Raji (cell line): Measurements from ENCODE around the gene CANT1.

Source experiments
- POLR2A ChIP-seq: IDR thresholded peaks from 2 replicates; pipeline ENCODE4 v1.6.1; 2011; ENCODE audit warnings: low read depth, low read length, control low read depth; ENCODE audit not compliant: insufficient read depth

CANT1 gene

DNA sequence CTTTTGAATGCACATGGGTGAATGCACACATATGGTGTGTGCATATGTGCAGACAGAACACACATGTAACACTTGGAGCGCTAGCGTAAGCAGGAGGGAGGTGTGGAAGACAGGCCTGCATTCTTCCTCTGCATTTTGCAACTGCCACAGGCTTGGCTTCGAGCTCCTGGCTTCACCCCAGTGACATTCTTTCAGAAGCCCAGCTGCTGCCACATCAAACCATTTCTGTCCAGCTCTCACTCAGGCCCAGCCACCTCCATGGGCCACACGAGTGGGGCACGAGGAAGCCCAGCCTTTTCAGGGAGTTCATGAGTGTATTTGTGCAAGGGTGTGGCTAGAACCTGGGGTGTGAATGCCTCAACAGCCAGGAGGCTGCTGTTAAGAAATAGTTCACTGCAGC lies 48.6 kb downstream of the CANT1 start:
- TF ChIP-seq POLR2A: no peak

DNA sequence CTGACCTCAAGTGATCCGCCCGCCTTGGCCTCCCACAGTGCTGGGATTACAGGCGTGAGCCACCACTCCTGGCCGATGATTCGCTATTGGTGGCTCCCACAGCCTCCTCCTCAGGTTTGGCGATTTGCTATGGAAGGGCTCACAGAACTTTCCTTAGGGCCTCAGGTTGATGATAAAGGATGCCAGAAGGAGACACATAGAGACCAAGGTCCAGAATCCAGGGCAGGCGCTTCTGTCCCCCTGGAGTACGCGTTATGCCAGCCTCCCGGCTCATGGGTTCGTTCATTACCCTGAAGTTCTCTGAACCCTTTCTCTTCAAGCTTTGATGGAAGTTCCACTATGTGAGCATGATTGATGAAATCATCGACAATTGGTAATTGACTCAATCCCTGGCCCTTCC lies 49.8 kb downstream of the CANT1 start:
- TF ChIP-seq POLR2A: no peak

DNA sequence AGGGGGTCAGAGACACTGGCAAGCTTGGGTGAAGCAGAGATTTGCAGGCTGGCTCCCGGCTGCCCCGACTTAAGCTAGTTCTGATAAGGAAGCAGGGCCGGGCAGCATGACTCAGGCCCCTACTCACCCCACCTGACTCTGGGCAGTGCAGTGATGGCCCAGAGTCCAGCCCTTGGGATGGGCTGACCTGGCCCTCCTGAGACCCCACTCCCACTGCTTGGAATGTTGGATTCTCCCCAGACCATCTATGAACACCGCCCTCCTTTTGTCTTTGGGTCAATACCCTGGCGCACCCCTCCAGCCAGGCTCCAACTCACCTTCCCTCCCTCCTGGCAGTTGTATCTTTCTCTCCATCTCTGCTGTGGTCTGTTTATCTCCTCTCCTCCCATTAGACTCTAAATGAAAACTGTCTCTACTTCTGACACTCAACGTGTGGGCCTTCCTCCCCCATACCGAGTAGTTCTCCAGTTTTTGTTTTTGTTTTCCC lies 50.9 kb downstream of the CANT1 start:
- no peak for TF ChIP-seq POLR2A

DNA sequence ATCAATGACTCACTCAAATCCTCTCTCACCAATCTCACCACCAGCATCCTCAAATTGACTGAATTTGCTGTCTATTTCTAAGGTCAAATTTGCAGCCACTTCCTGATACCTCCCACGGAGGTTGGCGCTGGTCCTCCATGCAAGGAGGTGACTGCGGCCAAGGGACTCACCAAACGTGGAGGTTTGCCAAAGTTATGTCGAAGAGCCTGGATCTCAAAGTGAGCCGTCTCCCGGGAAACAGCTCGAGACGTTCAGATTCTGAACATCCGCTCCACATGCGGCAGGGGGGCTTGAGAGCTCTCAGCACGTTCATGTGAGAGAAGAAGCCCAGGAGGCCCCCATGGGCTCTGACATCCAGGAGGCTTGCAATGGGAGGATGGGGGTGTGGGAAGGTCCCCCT lies 52.4 kb downstream of the CANT1 start:
- no peak for TF ChIP-seq POLR2A

DNA sequence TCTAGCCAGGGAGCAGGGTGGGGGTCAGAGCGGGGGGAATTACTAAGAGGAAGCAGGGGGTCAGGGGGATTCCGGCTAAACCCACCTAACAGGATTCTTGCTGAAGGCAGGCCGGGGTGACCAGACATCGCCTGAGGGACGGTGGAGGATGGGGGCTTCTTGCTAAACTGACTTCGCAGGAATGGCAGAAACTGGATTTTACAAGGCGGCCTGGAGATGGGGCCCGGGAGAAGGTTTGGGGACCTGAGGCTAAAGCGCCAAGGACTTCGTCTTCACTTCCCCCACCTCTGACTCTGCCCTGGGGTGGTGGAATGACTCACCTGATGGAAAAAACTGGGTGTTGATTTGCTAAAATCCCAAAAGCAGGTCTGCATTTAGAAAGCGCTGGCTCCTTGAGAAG lies 53.3 kb downstream of the CANT1 start:
- no peak for TF ChIP-seq POLR2A

DNA sequence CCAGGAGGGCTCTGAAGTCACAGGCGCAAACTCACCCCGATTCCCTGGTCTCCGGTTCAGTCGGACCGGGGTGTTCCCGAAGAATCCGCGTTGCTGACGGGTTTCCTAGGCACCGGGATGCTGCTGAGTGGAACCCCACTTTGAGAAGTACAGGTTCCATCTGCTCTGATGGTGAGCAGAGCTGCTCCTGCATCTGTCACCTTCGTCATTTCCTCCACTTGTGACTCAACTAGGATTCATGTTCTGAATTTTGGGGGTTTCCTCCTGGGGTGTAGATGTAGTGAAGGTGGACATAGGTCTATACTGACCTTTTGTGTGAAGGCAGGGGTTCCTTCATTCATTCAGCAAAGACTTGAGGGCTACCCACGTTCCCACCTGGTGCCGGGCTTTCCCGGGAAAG lies 54.9 kb downstream of the CANT1 start:
- TF ChIP-seq POLR2A: no peak

DNA sequence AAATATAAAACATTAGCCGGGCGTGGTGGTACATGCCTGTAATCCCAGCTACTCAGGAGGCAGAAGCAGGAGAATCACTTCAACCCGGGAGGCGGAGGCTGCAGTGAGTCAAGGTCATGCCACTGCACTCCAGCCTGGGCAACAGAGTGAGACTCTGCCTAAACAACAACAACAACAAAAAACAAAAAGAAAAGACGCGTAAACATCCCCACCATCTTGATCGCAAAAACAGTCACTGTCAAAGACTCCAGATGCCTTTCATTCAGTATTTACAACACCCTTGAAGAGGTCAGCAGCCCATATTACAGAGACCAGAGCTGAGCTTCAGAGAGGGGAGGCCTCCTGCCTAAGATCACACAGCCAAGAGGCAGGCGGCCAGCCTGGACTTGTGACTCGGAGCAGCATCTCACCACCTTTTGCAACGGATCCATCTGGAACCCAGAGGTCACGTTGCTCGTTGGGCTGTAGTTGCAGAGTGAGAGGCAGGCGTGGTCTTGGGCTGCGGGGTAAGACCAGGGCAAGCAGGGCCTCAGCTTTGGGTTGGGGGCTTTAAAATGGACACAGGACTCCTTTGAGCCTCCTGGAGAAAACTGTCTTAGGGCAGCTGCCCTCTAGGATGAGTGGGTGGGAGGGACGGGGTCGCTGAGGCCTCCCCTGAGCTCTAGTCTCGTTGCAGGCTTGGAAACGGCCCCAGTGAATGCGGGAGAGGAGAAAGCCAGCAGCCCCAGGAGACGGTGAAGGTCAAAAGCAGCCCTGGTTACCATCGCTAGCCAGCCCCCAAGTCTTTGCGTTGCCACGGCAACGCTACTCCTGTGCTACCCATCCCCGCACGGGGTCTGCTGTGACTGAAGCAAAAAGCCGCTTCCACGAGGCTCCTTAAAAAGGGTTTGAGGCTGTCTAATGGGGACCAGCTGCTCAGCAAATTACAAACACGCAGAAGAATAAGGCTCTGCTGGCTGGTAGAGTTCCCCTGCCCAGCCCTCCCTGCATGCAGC lies 55.9 kb downstream of the CANT1 start:
- TF ChIP-seq POLR2A: no peak

DNA sequence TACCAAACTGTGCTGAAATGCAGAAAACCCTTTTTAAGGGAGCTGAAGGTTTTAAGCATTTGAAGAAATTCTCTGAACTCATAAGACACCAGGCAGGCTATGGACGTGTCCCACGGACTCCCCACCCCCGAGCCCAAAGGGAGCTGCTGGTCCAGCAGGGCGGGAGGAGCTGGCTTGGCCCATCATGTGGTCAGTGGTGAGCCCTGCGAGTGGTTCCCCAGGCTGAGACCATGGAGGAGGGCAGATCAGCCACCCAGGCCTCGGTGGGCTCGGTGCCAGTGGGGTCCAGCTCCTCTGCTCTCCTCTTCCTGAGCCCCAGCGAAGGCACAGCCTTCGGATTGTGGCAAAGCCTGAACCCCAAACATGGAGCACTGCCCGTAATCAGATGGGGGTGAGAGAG lies 56.9 kb downstream of the CANT1 start:
- no peak for TF ChIP-seq POLR2A

DNA sequence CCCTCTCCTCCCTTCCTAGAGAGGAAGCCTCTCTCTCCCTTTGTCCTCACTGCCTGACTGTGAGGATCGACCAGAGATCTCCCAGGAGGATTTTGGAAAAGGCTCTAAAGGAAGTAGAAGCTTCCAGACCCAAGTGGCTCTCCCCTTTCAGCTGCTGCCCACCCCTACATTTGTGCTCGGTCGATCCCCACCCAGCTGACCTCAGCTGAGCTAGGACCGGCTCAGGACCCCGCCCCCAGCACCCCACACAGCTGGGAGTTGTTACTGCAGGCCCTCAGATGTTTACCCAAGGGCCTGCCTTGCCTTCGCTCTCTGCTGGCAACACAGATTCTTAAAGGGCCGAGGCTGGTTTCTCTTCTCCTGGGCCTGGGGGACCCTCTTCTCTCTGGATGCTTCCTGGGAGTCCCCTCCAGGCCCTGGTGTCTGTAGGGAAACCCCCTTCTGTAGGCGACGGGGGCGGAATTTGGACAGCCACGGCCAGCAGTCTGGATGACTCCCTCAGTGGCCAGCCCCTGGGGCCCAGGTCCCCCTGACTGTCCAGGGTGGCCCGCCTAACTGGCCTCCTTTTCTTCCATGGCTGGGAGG lies 57.5 kb downstream of the CANT1 start:
- TF ChIP-seq POLR2A: no peak

DNA sequence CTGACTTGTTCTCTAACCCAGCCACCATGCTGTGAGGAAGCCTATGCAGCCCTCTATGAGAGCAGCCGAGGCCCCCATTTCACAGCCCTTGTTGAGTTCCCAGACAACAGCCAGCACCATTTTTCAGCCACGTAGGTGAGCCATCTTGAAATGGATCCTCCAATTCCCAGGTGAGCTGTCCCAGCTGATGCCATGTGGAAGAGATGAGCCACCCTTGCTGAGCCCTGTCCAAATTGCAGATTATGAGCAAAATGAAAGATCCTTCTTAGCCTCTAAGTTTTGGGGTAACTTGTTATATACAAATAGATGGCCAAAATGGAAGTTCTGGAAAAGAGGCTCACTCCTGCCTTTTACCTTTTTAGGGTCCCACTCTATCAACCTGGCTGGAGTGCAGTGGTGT lies 58.7 kb downstream of the CANT1 start:
- TF ChIP-seq POLR2A: no peak

DNA sequence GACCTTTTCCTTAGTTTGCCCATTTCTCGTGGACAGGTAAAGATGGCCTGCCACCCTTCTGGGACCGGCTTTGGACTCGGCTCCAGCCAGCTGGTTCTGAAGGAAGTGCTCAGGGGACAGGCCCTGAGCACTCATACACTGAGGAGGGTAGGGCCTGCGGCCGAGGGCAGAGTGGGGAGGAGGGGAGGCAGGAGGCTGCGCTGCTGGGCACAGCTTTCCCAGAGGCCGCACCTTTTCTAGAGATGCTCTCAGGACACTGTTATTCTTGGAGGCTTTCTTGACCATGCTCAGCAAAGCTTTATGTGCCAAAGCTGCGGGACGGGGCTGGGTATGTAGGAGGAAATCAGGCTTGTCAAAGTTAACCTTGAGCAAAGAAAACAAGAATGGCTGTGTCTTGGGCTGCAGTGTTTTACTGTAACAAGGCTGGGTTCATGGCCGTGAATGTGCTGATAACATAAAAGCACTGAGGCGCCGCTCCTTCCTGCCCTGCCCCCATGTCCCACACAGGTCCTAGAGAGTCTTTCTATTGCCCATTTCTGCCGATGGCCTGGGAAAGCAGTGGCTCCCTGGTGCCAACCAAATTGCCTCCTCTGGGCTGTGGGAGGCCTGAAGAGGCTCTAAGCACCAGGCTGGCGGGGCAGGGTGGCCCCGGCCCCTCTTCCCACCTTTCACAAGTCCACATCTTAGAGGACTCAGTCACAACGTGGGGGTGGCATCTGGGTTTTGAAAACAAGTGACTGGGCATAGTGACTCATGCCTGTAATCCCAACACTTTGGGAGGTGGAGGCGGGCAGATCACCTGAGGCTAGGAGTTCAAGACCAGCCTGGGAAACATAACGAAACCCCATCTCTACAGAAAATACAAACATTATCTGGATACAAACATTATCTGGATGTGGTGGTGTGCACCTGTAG lies 62.1 kb downstream of the CANT1 start:
- no peak for TF ChIP-seq POLR2A

DNA sequence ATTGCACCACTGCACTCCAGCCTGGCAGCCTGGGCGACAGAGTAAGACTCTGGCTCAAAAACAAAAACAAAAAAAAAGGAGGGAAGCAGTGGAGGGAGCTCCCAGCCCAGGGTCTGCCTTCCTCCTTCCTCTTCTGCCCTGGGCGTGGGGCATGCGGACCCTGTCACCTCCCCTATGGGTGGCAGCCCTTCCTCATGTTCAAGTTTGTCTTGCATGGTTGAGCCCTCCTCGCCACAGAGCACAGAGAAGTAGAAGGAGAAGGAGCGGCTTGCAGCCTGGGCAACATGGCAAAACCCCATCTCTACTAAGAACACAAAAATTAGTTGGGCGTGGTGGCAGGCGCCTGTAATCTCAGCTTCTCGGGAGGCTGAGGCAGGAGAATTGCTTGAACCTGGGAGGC lies 62.9 kb downstream of the CANT1 start:
- TF ChIP-seq POLR2A: no peak

DNA sequence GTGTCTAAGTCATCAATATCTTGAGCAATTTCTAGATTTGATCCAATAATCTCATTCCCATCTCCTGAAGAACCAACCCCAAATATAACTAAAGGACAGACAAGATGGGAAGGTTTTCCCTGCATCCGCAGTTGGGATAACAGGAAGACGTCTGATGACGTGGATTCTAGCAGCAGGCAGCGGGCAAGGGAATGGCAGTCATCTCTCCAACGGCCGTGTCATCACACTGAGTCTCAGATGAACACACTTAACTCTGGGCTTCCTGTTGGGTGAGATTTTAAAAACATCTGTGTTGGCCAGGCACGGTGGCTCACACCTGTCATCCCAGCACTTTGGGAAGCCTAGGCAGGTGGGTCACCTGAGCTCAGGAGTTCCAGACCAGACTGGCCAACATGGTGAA lies 63.4 kb downstream of the CANT1 start:
- TF ChIP-seq POLR2A: no peak

DNA sequence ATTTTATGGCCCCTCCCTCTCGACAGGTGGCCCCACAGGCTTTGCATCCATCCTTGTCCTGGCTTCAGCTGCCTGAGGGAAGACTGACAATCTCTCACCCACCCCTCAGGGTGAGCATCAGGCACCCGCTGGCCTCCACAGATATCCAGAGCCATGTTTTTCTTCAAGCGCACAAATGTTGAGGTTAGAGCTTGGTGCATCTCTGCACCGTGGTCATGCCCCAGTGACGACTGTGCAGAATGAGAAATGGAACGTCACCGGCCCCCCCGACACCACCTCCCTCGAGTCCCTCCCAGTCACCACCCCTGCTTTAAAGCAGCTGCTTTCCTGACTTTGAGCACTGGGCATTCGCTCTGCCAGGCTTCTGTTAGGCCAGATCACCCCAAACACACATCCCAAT lies 64.6 kb downstream of the CANT1 start:
- TF ChIP-seq POLR2A: no peak

DNA sequence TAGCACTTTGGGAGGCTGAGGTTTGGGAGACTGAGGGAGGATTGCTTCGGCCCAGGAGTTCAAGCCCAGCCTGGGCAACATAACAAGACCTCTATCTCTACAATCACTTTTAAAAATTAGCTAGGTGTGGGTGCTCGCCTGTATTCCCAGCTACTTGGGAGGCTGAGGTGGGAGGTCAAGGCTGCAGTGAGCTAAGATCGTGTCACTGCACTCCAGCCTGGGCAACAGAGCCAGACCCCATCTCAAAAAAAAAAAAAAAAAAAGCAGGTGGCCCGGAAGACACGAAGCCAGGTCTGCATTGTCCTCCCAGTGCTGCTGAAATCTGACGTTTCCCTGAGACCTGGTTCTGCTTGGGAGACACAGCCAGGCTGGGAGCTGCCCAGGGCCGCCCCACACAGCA lies 65.5 kb downstream of the CANT1 start:
- TF ChIP-seq POLR2A: no peak
